IMR-90 (cell line): Measurements from ENCODE around the gene CACNG7. TPM values are rescaled to one million over a fixed set of nuclear protein-coding genes. Genes with fewer than 3 reads are reported as not detected.
A peak's percentile ranks its signal among the peaks of the same experiment; 100 is the strongest.

Experiments
- ATAC-seq: fragments of 200-7000 bp; cut with Tn5 transposase; 2 replicates; pipeline ENCODE4 v1.9.1; 2020; ENCODE audit warnings: low read depth, mild to moderate bottlenecking, moderate library complexity
- BruUV-seq: library from RNA; stranded (reverse); fragments of 400-500 nt; replicated peaks from 2 replicates; lab custom pipeline; 2021; lab: Mats Ljungman, UMichigan
- CTCF ChIA-PET: fragments of 300-600 bp; formaldehyde crosslinking; extraction: SDS; loops from one replicate; lab custom pipeline; 2021; ENCODE audit warnings: antibody characterized with exemption; lab: Yijun Ruan, JAX
- POLR2A ChIA-PET: fragments of 300-600 bp; sonication (Branson Sonifier 250); formaldehyde crosslinking; loops from one replicate; lab custom pipeline; 2022; ENCODE audit warnings: antibody characterized with exemption; ENCODE audit not compliant: unreplicated experiment; lab: Charles Lee
- DNase-seq: peaks from one replicate; pipeline ENCODE4 v3.0.0; 2013
- H2AFZ ChIP-seq: replicated peaks from 2 replicates; pipeline ENCODE3; 2013; ENCODE audit warnings: low read length, mild to moderate bottlenecking; ENCODE audit not compliant: poor library complexity
- H2AK5ac ChIP-seq: 2 replicates; pipeline ENCODE4 v1.6.1; 2013; ENCODE audit warnings: low read depth, low read length, inconsistent platforms
- H2AK9ac ChIP-seq: replicated peaks from 2 replicates; pipeline ENCODE3; 2013; ENCODE audit warnings: mild to moderate bottlenecking, low read depth, low read length, moderate library complexity; ENCODE audit not compliant: poor library complexity
- H2BK120ac ChIP-seq: 2 replicates; pipeline ENCODE4 v1.6.1; 2013; ENCODE audit warnings: low read depth, low read length, inconsistent platforms
- H2BK15ac ChIP-seq: 3 replicates; pipeline ENCODE4 v1.6.1; 2013; ENCODE audit warnings: low read depth, low read length, inconsistent platforms
- H2BK20ac ChIP-seq: 2 replicates; pipeline ENCODE4 v1.6.1; 2013; ENCODE audit warnings: low read depth, mild to moderate bottlenecking, inconsistent platforms, low read length, moderate library complexity
- H2BK5ac ChIP-seq: 2 replicates; pipeline ENCODE4 v1.6.1; 2013; ENCODE audit warnings: mild to moderate bottlenecking, low read depth, low read length, inconsistent platforms; ENCODE audit not compliant: poor library complexity, severe bottlenecking
- H3K14ac ChIP-seq: replicated peaks from 2 replicates; pipeline ENCODE4 v1.6.1; 2013; ENCODE audit warnings: low read depth, low read length, inconsistent platforms
- H3K18ac ChIP-seq: 2 replicates; pipeline ENCODE4 v1.6.1; 2013; ENCODE audit warnings: low read depth, low read length, control low read depth
- H3K23ac ChIP-seq: 2 replicates; pipeline ENCODE4 v1.6.1; 2013; ENCODE audit warnings: low read depth, low read length, inconsistent platforms
- H3K27ac ChIP-seq: 2 replicates; pipeline ENCODE4 v1.5.1; 2013; ENCODE audit warnings: mild to moderate bottlenecking, control low read depth, low read length; ENCODE audit not compliant: insufficient read depth
- H3K27me3 ChIP-seq: 2 replicates; pipeline ENCODE4 v1.6.1; 2013; ENCODE audit warnings: low read length; ENCODE audit not compliant: control insufficient read depth, insufficient read depth
- H3K36me3 ChIP-seq: 2 replicates; pipeline ENCODE4 v1.6.1; 2013; ENCODE audit warnings: low read length, mixed read lengths; ENCODE audit not compliant: control insufficient read depth, insufficient read depth
- H3K4ac ChIP-seq: 2 replicates; pipeline ENCODE4 v1.6.1; 2013; ENCODE audit warnings: low read depth, low read length, inconsistent platforms
- H3K4me1 ChIP-seq: 2 replicates; pipeline ENCODE4 v1.6.1; 2013; ENCODE audit warnings: low read length, mixed read lengths; ENCODE audit not compliant: control insufficient read depth, insufficient read depth
- H3K4me2 ChIP-seq: 2 replicates; pipeline ENCODE4 v1.6.1; 2013; ENCODE audit warnings: low read depth, mild to moderate bottlenecking, control low read depth, low read length, moderate library complexity
- H3K4me3 ChIP-seq: 2 replicates; pipeline ENCODE4 v1.5.1; 2013; ENCODE audit warnings: low read depth, mild to moderate bottlenecking, control low read depth, low read length, moderate library complexity; ENCODE audit not compliant: insufficient read depth
- H3K56ac ChIP-seq: 2 replicates; pipeline ENCODE4 v1.6.1; 2013; ENCODE audit warnings: low read length, inconsistent platforms; ENCODE audit not compliant: insufficient read depth; ENCODE audit errors: extremely low read depth
- H3K79me1 ChIP-seq, 2 experiments: 2 replicates each; pipeline ENCODE4 v1.6.1; 2013; ENCODE audit warnings: low read length in 2 of 2, inconsistent platforms in 1 of 2, low read depth in 1 of 2
- H3K9ac ChIP-seq: 2 replicates; pipeline ENCODE4 v1.6.1; 2013; ENCODE audit warnings: low read depth, low read length, control low read depth
- H3K9me1 ChIP-seq: 2 replicates; pipeline ENCODE4 v1.6.1; 2013; ENCODE audit warnings: low read length, inconsistent platforms; ENCODE audit not compliant: insufficient read depth
- H3K9me3 ChIP-seq: 2 replicates; pipeline ENCODE4 v1.6.1; 2013; ENCODE audit warnings: low read length; ENCODE audit not compliant: control insufficient read depth, insufficient read depth
- H4K20me1 ChIP-seq: 2 replicates; pipeline ENCODE4 v1.6.1; 2013; ENCODE audit warnings: low read length, inconsistent platforms; ENCODE audit not compliant: insufficient read depth
- H4K5ac ChIP-seq: 2 replicates; pipeline ENCODE4 v1.6.1; 2013; ENCODE audit warnings: mild to moderate bottlenecking, low read depth, low read length, control low read depth
- H4K8ac ChIP-seq, 2 experiments: 2 replicates each; pipeline ENCODE4 v1.6.1; 2013; ENCODE audit warnings: low read depth in 2 of 2, low read length in 2 of 2, control low read depth in 1 of 2, inconsistent platforms in 1 of 2
- H4K91ac ChIP-seq: 2 replicates; pipeline ENCODE4 v1.6.1; 2013; ENCODE audit warnings: low read depth, low read length, inconsistent platforms; ENCODE audit not compliant: insufficient read depth
- BHLHE40 ChIP-seq: fragments of 150-350 bp; IDR thresholded peaks from 2 replicates; pipeline ENCODE4 v1.6.1; 2016; ENCODE audit warnings: mild to moderate bottlenecking, low read depth, low read length
- CEBPB ChIP-seq: IDR thresholded peaks from 2 replicates; pipeline ENCODE4 v1.6.1; 2012; ENCODE audit warnings: low read depth, low read length, improper control_type of control experiment
- MAFK ChIP-seq: IDR thresholded peaks from 2 replicates; pipeline ENCODE4 v1.6.1; 2012; ENCODE audit warnings: low read depth, low read length, improper control_type of control experiment
- NFE2L2 ChIP-seq: fragments of 150-350 bp; IDR thresholded peaks from 2 replicates; pipeline ENCODE4 v1.6.1; 2016; ENCODE audit warnings: low read depth, mild to moderate bottlenecking, low read length
- POLR2A ChIP-seq: IDR thresholded peaks from 2 replicates; pipeline ENCODE4 v1.6.1; 2012; ENCODE audit warnings: mild to moderate bottlenecking, low read depth, low read length
- RAD21 ChIP-seq: IDR thresholded peaks from 2 replicates; pipeline ENCODE4 v1.6.1; 2012; ENCODE audit warnings: low read length, improper control_type of control experiment
- SMC3 ChIP-seq: fragments of 150-350 bp; IDR thresholded peaks from 2 replicates; pipeline ENCODE4 v1.6.1; 2016; ENCODE audit warnings: low read depth, mild to moderate bottlenecking, antibody characterized with exemption, low read length, moderate library complexity
- USF2 ChIP-seq: fragments of 150-350 bp; IDR thresholded peaks from 2 replicates; pipeline ENCODE4 v1.6.1; 2017; ENCODE audit warnings: mild to moderate bottlenecking, antibody characterized with exemption, low read length, low read depth
- WGBS, 2 experiments: methylation state at CpG; one replicate each; pipeline versions ENCODE4 v1.1.5 to v1.1.7; 2013; ENCODE audit warnings: missing lambda C conversion rate in 2 of 2; ENCODE audit not compliant: insufficient read length in 1 of 2; ENCODE audit errors: extremely low coverage in 2 of 2; 5-methylcytosine and 5-hydroxymethylcytosine counted together
- dilution Hi-C: fragments of 300-500 bp; cut with HindIII; formaldehyde crosslinking; loops from one replicate; pipeline ENCODE4 v1.14.3; 2018; ENCODE audit warnings: low sequenced_read_pairs; ENCODE audit not compliant: unreplicated experiment
- in situ Hi-C: fragments of 300-500 bp; cut with MboI; formaldehyde crosslinking; loops from 3 replicates; pipeline ENCODE4 v1.14.3; 2019; ENCODE audit warnings: low sequenced_read_pairs, inconsistent platforms, mixed read lengths
- intact Hi-C: fragments of 100-400 bp; cut with micrococcal nuclease; formaldehyde crosslinking; loops from 2 replicates; pipeline ENCODE4 v1.10.0; 2022
- polyA plus RNA-seq, 3 experiments: library from polyadenylated mRNA; depleted of rRNA; stranded (reverse); fragments of >200 nt; gene quantifications; 2 replicates each; pipeline ENCODE4 v1.2.3, GENCODE V29; 2012; ENCODE audit warnings: low replicate concordance in 1 of 3
- total RNA-seq: library from RNA; depleted of rRNA; stranded (reverse); fragments of >200 nt; gene quantifications from 2 replicates; pipeline ENCODE4 v1.2.3, GENCODE V29; 2012
- TF ChIP-seq, protein P1 (sequence below): conservative IDR thresholded peaks from 2 replicates; pipeline ENCODE4 v1.5.1; 2012; ENCODE audit warnings: mild to moderate bottlenecking, low read depth, low read length, improper control_type of control experiment

The CACNG7 gene
- total and polyA plus RNA-seq, 2 of the 4 experiments (the other 2 are of a cell fraction): 0.36 to 6.7 TPM

GRCh38 chr19:53908106-53908934, 758 bp upstream of the CACNG7 start (continued):
- no peak for TF ChIP-seq SMC3

DNA sequence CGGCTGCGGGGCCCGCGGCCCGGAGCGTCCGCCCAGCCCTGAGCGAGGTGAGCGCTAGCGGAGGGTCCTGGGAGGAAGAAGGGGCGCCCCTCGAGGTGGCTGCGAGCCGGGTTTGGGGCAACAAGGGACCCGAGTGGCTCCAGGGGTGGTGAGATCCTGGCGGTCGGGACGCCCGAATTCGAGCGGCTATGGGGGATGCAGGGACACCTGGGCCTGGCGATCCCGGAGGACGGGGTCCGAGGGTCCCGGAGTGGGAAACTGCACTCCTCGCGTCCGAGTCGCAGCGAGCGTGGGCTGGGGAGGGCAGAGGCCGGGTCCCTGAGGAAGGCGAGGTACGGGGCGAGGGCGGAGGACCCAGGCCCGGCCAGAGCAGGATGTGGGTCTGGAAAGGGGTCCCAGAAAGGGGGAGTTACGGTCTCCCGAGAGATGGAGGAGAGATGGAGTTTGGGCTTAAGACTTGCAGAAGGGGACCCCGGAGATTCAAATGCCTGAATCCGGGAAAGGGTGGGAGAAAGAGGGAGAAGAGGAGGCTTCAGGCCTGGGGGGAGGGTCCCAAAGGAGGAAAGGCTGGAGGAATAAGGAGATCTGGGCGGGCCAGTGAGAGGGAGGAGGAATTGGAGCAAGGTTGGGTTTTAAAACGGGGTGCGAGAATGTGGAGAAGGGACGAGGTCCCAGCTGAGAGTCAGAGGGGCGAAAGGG, 542 bp downstream of the CACNG7 start:
- dilution Hi-C loops (no loop called here), intact Hi-C loops (no loop called here), in situ Hi-C loops (no loop called here)
- no peak overlapping the region for H2AK9ac ChIP-seq
- WGBS, 2 experiments: 3% methylated on average over 28 of the region's 47 CpGs; no CpG with 5 or more reads in 1 of the 2 experiments
- 0 out of 2 replicates have a peak overlapping the region, but pooled peaks have one; percentile 59 for H3K9ac ChIP-seq
- TF ChIP-seq, protein P1, sequence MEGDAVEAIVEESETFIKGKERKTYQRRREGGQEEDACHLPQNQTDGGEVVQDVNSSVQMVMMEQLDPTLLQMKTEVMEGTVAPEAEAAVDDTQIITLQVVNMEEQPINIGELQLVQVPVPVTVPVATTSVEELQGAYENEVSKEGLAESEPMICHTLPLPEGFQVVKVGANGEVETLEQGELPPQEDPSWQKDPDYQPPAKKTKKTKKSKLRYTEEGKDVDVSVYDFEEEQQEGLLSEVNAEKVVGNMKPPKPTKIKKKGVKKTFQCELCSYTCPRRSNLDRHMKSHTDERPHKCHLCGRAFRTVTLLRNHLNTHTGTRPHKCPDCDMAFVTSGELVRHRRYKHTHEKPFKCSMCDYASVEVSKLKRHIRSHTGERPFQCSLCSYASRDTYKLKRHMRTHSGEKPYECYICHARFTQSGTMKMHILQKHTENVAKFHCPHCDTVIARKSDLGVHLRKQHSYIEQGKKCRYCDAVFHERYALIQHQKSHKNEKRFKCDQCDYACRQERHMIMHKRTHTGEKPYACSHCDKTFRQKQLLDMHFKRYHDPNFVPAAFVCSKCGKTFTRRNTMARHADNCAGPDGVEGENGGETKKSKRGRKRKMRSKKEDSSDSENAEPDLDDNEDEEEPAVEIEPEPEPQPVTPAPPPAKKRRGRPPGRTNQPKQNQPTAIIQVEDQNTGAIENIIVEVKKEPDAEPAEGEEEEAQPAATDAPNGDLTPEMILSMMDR: no peak
- no peak for TF ChIP-seq POLR2A
- TF ChIP-seq SMC3: no peak
- TF ChIP-seq RAD21: no peak
- TF ChIP-seq CEBPB: no peak
- no peak for TF ChIP-seq BHLHE40
- TF ChIP-seq MAFK: no peak
- TF ChIP-seq NFE2L2: no peak
- TF ChIP-seq USF2: no peak
- no peaks in the 10 kb centered on the region for H3K9me1 ChIP-seq
- ATAC-seq: peak; percentile 22
- H4K5ac ChIP-seq: no peak overlapping the region
- no peak overlapping the region for H4K8ac ChIP-seq
- H3K23ac ChIP-seq: 0 out of 2 replicates have a peak overlapping the region, but pooled peaks have one; percentile 16
- H3K27me3 ChIP-seq: peaks cover 31% of the 10 kb centered on the region
- peaks cover 5% of the 10 kb centered on the region; the same call in 1 of the 2 replicates for H3K4me1 ChIP-seq
- no peak overlapping the region for H2BK5ac ChIP-seq
- CTCF ChIA-PET: no interaction called here
- H3K4me2 ChIP-seq: peak overlapping the region; percentile 76
- H4K91ac ChIP-seq: no peak overlapping the region
- H2BK120ac ChIP-seq: no peak overlapping the region
- H3K9me3 ChIP-seq: no peaks in the 10 kb centered on the region
- H3K14ac ChIP-seq: no peak overlapping the region
- no peak for DNase-seq
- no peaks in the 10 kb centered on the region for H3K79me1 ChIP-seq
- POLR2A ChIA-PET: no interaction called here
- H3K36me3 ChIP-seq: no peaks in the 10 kb centered on the region
- no peak overlapping the region for H2BK20ac ChIP-seq
- H3K56ac ChIP-seq: no peak overlapping the region
- H4K20me1 ChIP-seq: no peaks in the 10 kb centered on the region
- H3K27ac ChIP-seq: no peak overlapping the region; the same call in 1 of the 2 replicates
- no peak overlapping the region for H2AK5ac ChIP-seq
- H2AFZ ChIP-seq: peak overlapping the region; percentile 79
- BruUV-seq: no TSS peak
- no peak overlapping the region for H3K18ac ChIP-seq
- H2BK15ac ChIP-seq: no peak overlapping the region
- H3K4ac ChIP-seq: no peak overlapping the region
- H3K4me3 ChIP-seq: peak overlapping the region; percentile 61
